ENCODE results near the gene SSR3. TPM values are rescaled to one million over a fixed set of nuclear protein-coding genes. Genes with fewer than 3 reads are reported as not detected.

Gene SSR3
- total and polyA plus RNA-seq, 9 donors = 81.2 to 120 (median 96.4) TPM

- Histone ChIP-seq H3K4me3 (ENCODE audit: low read length) (no peak overlapping the region), H3K27me3 (ENCODE audit: control insufficient read depth, insufficient read depth, low read length) (no peaks in the 10 kb centered on the region), H3K27ac (ENCODE audit: low read length) (no peak overlapping the region), H3K36me3 (ENCODE audit: control insufficient read depth, insufficient read depth, low read length) (no peaks in the 10 kb centered on the region), H3K4me1 (ENCODE audit: control insufficient read depth, insufficient read depth, low read length) (no peaks in the 10 kb centered on the region), H3K9me3 (replicated peaks; ENCODE audit: control insufficient read depth, low read depth, low read length) (no peaks in the 10 kb centered on the region)
- no peak for DNase-seq
- no CpG with 5 or more reads among the region's 1 CpG for WGBS (ENCODE audit: insufficient coverage)
Observed at GRCh38 chr3:156525808-156526207, 29.1 kb downstream of the SSR3 start.

GRCh38 chr3:156522673-156523072, 32.2 kb downstream of the SSR3 start:
- Histone ChIP-seq H3K4me1 (ENCODE audit: control insufficient read depth, insufficient read depth, low read length) (no peaks in the 10 kb centered on the region), H3K9me3 (replicated peaks; ENCODE audit: control insufficient read depth, low read depth, low read length) (no peaks in the 10 kb centered on the region), H3K36me3 (ENCODE audit: control insufficient read depth, insufficient read depth, low read length) (no peaks in the 10 kb centered on the region), H3K4me3 (ENCODE audit: low read length) (no peak overlapping the region), H3K27me3 (ENCODE audit: control insufficient read depth, insufficient read depth, low read length) (no peaks in the 10 kb centered on the region), H3K27ac (ENCODE audit: low read length) (no peak overlapping the region)
- WGBS (ENCODE audit: insufficient coverage) = no CpG with 5 or more reads among the region's 4 CpGs
- no peak for DNase-seq

GRCh38 chr3:156519758-156520162, 35.2 kb downstream of the SSR3 start:
- Histone ChIP-seq H3K4me3 (ENCODE audit: low read length) (no peak overlapping the region), H3K4me1 (ENCODE audit: control insufficient read depth, insufficient read depth, low read length) (no peaks in the 10 kb centered on the region), H3K9me3 (replicated peaks; ENCODE audit: control insufficient read depth, low read depth, low read length) (no peaks in the 10 kb centered on the region), H3K27ac (ENCODE audit: low read length) (no peak overlapping the region), H3K36me3 (ENCODE audit: control insufficient read depth, insufficient read depth, low read length) (no peaks in the 10 kb centered on the region), H3K27me3 (ENCODE audit: control insufficient read depth, insufficient read depth, low read length) (no peaks in the 10 kb centered on the region)
- WGBS (ENCODE audit: insufficient coverage) = no CpG with 5 or more reads among the region's 1 CpG
- DNase-seq = no peak

- H3K27ac ChIP-seq (ENCODE audit: low read length) = no peak overlapping the region
- H3K36me3 ChIP-seq (ENCODE audit: control insufficient read depth, insufficient read depth, low read length) = no peaks in the 10 kb centered on the region
- no peak overlapping the region for H3K4me3 ChIP-seq (ENCODE audit: low read length)
- no peaks in the 10 kb centered on the region for H3K4me1 ChIP-seq (ENCODE audit: control insufficient read depth, insufficient read depth, low read length)
- H3K9me3 ChIP-seq (replicated peaks; ENCODE audit: control insufficient read depth, low read depth, low read length) = no peaks in the 10 kb centered on the region
- peak; percentile 18 for DNase-seq
- H3K27me3 ChIP-seq (ENCODE audit: control insufficient read depth, insufficient read depth, low read length) = no peaks in the 10 kb centered on the region
Observed at GRCh38 chr3:156518726-156519125, 36.2 kb downstream of the SSR3 start.

- no CpG with 5 or more reads among the region's 1 CpG for WGBS (ENCODE audit: insufficient coverage)
Observed at GRCh38 chr3:156516961-156517360, 38.0 kb downstream of the SSR3 start.

GRCh38 chr3:156516284-156516683, 38.6 kb downstream of the SSR3 start:
- Histone ChIP-seq H3K4me1 (ENCODE audit: control insufficient read depth, insufficient read depth, low read length) (no peaks in the 10 kb centered on the region), H3K27ac (ENCODE audit: low read length) (no peak overlapping the region), H3K4me3 (ENCODE audit: low read length) (no peak overlapping the region), H3K36me3 (ENCODE audit: control insufficient read depth, insufficient read depth, low read length) (no peaks in the 10 kb centered on the region), H3K27me3 (ENCODE audit: control insufficient read depth, insufficient read depth, low read length) (no peaks in the 10 kb centered on the region), H3K9me3 (replicated peaks; ENCODE audit: control insufficient read depth, low read depth, low read length) (no peaks in the 10 kb centered on the region)
- WGBS (ENCODE audit: insufficient coverage) = 100% methylated on average over 2 of the region's 3 CpGs
- DNase-seq = no peak

More at GRCh38 chr3:156516961-156517360, 38.0 kb downstream of the SSR3 start:
- Histone ChIP-seq H3K27ac (ENCODE audit: low read length) (no peak overlapping the region), H3K4me1 (ENCODE audit: control insufficient read depth, insufficient read depth, low read length) (no peaks in the 10 kb centered on the region), H3K27me3 (ENCODE audit: control insufficient read depth, insufficient read depth, low read length) (no peaks in the 10 kb centered on the region), H3K4me3 (ENCODE audit: low read length) (no peak overlapping the region), H3K36me3 (ENCODE audit: control insufficient read depth, insufficient read depth, low read length) (no peaks in the 10 kb centered on the region), H3K9me3 (replicated peaks; ENCODE audit: control insufficient read depth, low read depth, low read length) (no peaks in the 10 kb centered on the region)
- peak; percentile 31 for DNase-seq

- DNase-seq = no peak
- H3K27me3 ChIP-seq (ENCODE audit: control insufficient read depth, insufficient read depth, low read length) = no peaks in the 10 kb centered on the region
- H3K4me3 ChIP-seq (ENCODE audit: low read length) = no peak overlapping the region
- no peaks in the 10 kb centered on the region for H3K9me3 ChIP-seq (replicated peaks; ENCODE audit: control insufficient read depth, low read depth, low read length)
- no peaks in the 10 kb centered on the region for H3K36me3 ChIP-seq (ENCODE audit: control insufficient read depth, insufficient read depth, low read length)
- WGBS (ENCODE audit: insufficient coverage) = 48% methylated on average over 2 of the region's 5 CpGs
- no peak overlapping the region for H3K27ac ChIP-seq (ENCODE audit: low read length)
- H3K4me1 ChIP-seq (ENCODE audit: control insufficient read depth, insufficient read depth, low read length) = peaks cover 4% of the 10 kb centered on the region
Observed at GRCh38 chr3:156513619-156514018, 41.3 kb downstream of the SSR3 start.

- Histone ChIP-seq H3K9me3 (replicated peaks; ENCODE audit: control insufficient read depth, low read depth, low read length) (no peaks in the 10 kb centered on the region), H3K36me3 (ENCODE audit: control insufficient read depth, insufficient read depth, low read length) (no peaks in the 10 kb centered on the region), H3K4me3 (ENCODE audit: low read length) (no peak overlapping the region), H3K4me1 (ENCODE audit: control insufficient read depth, insufficient read depth, low read length) (peaks cover 4% of the 10 kb centered on the region), H3K27me3 (ENCODE audit: control insufficient read depth, insufficient read depth, low read length) (no peaks in the 10 kb centered on the region), H3K27ac (ENCODE audit: low read length) (no peak overlapping the region)
- WGBS (ENCODE audit: insufficient coverage) = no CpG with 5 or more reads among the region's 2 CpGs
- DNase-seq = no peak
Observed at GRCh38 chr3:156511987-156512677, 42.8 kb downstream of the SSR3 start.

- Histone ChIP-seq H3K27ac (ENCODE audit: low read length) (no peak overlapping the region), H3K4me1 (ENCODE audit: control insufficient read depth, insufficient read depth, low read length) (peaks cover 4% of the 10 kb centered on the region), H3K27me3 (ENCODE audit: control insufficient read depth, insufficient read depth, low read length) (no peaks in the 10 kb centered on the region), H3K9me3 (replicated peaks; ENCODE audit: control insufficient read depth, low read depth, low read length) (no peaks in the 10 kb centered on the region), H3K36me3 (ENCODE audit: control insufficient read depth, insufficient read depth, low read length) (no peaks in the 10 kb centered on the region), H3K4me3 (ENCODE audit: low read length) (no peak overlapping the region)
- DNase-seq = peak; percentile 83
- WGBS (ENCODE audit: insufficient coverage) = no CpG with 5 or more reads among the region's 5 CpGs
Observed at GRCh38 chr3:156509189-156510174, 45.4 kb downstream of the SSR3 start.

GRCh38 chr3:156507285-156507684, 47.6 kb downstream of the SSR3 start:
- Histone ChIP-seq H3K4me1 (ENCODE audit: control insufficient read depth, insufficient read depth, low read length) (peaks cover 4% of the 10 kb centered on the region), H3K27ac (ENCODE audit: low read length) (no peak overlapping the region), H3K4me3 (ENCODE audit: low read length) (no peak overlapping the region), H3K9me3 (replicated peaks; ENCODE audit: control insufficient read depth, low read depth, low read length) (no peaks in the 10 kb centered on the region), H3K27me3 (ENCODE audit: control insufficient read depth, insufficient read depth, low read length) (no peaks in the 10 kb centered on the region), H3K36me3 (ENCODE audit: control insufficient read depth, insufficient read depth, low read length) (no peaks in the 10 kb centered on the region)
- no peak for DNase-seq
